Skin of body (tissue), 2 donors: Measurements from ENCODE around the gene MPP3. TPM values are rescaled to one million over a fixed set of nuclear protein-coding genes. Genes with fewer than 3 reads are reported as not detected.
A peak's percentile ranks its signal among the peaks of the same experiment; 100 is the strongest.
"Not testable (repeated sequence)": the region's sequence is repeated elsewhere in the genome, so short reads cannot be mapped to it uniquely, and the experiment has no call there.

Source experiments
- DNase-seq: peaks from one replicate; lab custom pipeline; 2025; lab: John Stamatoyannopoulos, UW
- total RNA-seq: library from RNA; depleted of rRNA; stranded (reverse); fragments of >200 nt; gene quantifications from one replicate; pipeline ENCODE4 v1.2.3, GENCODE V29; 2014

MPP3 gene
- total RNA-seq, 1 donor from 2014 or later: 7.7 TPM

- DNase-seq: no peak
Observed at GRCh38 chr17:43808076-43808475, 24.9 kb downstream of the MPP3 start.

DNA sequence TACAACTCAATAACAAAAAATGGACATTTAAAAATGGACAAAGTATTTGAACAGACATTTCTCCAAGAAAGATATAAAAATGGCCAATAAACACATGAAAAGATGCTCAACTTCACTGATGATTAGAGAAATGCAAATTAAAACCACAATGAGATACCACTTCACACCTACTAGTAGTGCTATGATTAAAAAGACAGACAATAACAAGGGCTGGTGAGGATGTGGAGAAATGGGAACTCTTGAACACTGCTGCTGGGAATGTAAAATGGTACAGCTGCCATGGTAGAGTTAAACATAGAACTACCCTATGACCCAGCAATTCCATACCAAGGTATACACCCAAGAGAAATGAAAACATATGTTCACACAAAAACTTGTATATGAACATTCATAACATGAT, 27.8 kb downstream of the MPP3 start:
- DNase-seq: no peak

DNA sequence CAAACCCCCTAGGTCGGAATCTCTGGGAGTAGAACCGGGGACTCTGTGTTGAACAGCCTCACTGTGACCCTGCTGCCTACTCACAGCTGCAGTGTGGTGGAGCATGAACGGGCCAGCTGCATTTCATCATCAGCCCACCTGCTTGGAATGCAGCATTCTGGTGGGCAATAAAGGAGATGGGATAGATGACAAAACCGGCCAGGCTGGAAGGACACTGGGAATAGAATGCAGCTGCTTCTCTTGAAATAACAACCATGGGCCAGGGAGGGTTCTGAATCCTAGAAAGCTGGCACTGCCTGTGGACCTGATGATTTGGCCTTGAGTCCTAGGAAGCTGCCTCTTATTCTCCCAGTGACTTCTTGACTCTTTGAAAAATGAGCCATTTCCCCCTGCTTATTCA, 29.2 kb downstream of the MPP3 start:
- DNase-seq: no peak

- no peak for DNase-seq
Observed at GRCh38 chr17:43801844-43802243, 31.1 kb downstream of the MPP3 start.

DNA sequence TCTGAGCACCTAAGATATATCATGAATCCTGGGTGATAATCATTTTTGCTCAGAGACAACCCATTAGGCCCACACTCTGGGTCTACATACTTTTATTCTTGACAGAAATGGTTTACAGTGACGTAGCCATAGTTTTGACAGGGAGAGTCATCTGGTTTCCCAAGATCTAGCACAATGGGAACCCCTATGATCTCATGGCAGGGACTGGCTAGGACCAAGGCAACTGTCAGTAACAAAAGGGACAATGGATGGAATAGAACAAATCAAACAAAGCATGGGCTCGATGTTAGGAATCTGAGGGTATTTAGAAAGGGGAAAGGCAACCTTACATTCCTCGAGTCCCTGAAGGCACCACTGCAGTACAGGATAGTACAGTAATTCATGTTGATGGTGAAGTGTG, 32.2 kb downstream of the MPP3 start:
- DNase-seq: no peak

DNA sequence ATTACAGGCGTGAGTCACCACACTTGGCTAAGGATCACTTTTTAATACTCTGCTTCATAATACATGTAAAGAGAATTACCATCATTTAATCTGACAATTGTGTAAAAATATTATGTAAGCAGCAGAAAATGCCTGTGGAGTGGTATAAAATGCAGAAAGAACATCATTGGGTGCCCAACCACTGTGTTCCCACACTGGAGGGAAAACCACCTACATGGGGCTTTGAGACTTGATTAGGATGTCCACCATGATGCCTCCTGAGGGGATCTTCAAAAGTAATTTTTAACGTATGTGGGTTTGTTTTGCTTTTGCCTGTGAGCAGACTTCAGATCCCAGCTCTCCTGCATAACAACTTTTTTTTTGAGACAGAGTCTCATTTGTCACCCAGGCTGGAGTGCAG, 33.9 kb downstream of the MPP3 start:
- no peak for DNase-seq

DNA sequence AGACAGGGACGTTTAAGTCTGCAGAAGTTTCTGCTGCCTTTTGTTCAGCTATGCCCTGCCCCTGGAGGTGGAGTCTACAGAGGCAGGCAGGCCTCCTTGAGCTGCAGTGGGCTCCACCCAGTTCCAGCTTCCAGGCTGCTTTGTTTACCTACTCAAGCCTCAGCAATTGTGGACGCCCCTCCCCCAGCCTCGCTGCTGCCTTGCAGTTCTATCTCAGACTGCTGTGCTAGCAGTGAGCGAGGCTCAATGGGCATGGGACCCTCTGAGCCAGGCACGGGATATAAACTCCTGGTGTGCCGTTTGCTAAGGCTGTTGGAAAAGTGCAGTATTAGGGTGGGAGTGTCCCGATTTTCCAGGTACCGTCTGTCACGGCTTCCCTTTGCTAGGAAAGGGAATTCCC, 34.9 kb downstream of the MPP3 start:
- not testable (repeated sequence) for DNase-seq

GRCh38 chr17:43792668-43793067, 40.3 kb downstream of the MPP3 start:
- DNase-seq: not testable (repeated sequence)

GRCh38 chr17:43791589-43791988, 41.4 kb downstream of the MPP3 start:
- DNase-seq: no peak

GRCh38 chr17:43790311-43790940, 42.5 kb downstream of the MPP3 start:
- no peak for DNase-seq

GRCh38 chr17:43789482-43789881, 43.5 kb downstream of the MPP3 start:
- DNase-seq: no peak

DNA sequence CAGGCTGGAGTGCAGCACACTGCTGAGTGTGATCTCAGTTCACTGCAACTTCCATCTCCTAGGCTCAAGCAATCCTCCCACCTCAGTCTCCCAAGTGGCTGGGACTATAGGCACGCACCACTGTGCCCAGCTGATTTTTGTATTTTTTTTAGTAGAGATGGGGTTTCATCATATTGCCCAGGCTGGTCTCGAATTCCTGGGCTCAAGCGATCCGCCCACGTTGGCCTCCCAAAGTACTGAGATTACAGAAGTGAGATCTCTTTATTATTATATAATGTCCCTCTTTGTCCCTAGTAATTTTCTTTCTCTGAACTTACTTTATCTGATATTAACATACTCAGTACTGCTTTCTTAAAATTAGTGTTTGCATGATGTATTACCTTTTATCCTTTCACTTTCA, 44.4 kb downstream of the MPP3 start:
- DNase-seq: no peak

- no peak for DNase-seq
Observed at GRCh38 chr17:43787728-43788127, 45.2 kb downstream of the MPP3 start.

DNA sequence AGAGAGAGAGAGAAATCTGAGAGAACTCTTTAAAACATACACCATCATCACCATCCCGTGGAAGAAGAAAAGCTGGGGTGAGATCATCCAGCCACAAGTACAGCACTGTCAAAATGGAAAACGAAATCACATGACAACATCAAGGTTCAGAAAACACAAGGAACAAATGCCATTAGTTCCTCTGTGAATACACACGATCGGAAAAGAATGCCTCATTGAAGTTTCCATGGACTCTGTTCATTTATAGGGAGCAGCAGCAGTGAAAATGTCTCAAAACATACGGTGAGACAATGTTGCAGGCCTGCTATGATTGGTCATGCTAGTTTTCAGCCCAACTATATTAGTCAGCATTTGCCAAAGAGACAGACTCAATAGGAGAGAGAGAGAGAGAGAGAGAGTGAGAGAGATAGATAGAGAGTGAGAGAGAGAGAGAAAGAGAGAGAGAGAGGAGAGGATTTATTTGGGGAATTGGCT, 48.3 kb downstream of the MPP3 start:
- DNase-seq: peak; percentile 27

GRCh38 chr17:43784068-43784467, 48.9 kb downstream of the MPP3 start:
- DNase-seq: no peak

DNA sequence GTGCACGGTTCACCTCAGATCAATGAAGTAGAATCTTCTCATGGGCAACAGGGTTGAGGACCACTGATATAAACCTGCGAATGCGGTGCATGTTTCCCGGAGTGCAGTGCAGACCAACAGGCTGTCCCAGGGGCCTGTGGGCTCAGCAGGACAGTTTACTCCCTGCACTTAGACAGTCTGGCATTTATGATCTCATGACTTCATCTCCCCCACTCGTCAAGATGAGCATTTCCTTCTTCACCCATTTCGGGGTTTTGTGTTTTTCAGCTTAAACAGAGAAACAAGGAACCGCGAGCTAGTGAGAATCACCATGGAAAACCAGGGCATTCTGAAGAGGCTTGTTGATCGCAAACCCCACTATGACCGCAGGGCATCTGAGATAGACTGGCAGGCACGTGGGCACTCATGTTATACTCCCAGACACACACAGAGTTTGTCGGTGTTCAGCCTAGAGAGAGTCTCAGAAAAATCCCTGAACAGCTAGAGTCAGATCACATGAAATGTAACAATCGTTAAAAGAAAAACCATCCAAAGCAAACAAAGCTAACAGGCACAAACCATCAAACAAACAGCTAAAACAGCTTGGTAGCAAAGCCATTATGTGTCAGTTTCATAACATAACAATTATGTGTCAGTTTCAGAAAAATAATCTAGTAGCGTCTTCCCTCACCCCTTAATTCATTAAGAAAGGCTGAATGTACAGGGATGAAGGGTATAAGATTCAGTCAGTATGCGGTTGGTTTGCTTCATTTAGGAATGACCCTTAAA, 49.8 kb downstream of the MPP3 start:
- DNase-seq: no peak

DNA sequence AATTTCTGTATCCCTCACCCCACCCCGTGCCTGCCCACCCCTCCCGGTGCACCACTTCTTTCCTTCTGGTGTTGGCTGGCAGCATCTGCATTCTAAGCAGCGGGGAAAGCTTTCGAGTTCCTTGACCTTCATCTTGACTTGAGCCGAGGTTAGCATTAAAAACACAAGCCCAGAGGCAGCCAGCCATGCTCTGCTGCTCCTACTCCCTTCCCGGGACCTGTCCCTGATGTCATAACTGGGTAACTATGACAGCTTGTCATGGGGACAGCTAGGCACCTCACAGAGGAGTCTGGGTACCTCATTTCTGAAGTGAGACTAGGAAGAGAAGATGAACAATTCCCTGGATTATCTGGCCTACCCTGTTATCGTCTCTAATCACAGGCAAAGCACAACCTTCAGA, 52.8 kb downstream of the MPP3 start, which contains the start of gene CFAP97D1:
CFAP97D1 (plus strand) TSS at position 301 of the 400 bp plus-strand sequence; CDS start at position 329, 28 bp downstream.
- DNase-seq: peak; percentile 25

DNA sequence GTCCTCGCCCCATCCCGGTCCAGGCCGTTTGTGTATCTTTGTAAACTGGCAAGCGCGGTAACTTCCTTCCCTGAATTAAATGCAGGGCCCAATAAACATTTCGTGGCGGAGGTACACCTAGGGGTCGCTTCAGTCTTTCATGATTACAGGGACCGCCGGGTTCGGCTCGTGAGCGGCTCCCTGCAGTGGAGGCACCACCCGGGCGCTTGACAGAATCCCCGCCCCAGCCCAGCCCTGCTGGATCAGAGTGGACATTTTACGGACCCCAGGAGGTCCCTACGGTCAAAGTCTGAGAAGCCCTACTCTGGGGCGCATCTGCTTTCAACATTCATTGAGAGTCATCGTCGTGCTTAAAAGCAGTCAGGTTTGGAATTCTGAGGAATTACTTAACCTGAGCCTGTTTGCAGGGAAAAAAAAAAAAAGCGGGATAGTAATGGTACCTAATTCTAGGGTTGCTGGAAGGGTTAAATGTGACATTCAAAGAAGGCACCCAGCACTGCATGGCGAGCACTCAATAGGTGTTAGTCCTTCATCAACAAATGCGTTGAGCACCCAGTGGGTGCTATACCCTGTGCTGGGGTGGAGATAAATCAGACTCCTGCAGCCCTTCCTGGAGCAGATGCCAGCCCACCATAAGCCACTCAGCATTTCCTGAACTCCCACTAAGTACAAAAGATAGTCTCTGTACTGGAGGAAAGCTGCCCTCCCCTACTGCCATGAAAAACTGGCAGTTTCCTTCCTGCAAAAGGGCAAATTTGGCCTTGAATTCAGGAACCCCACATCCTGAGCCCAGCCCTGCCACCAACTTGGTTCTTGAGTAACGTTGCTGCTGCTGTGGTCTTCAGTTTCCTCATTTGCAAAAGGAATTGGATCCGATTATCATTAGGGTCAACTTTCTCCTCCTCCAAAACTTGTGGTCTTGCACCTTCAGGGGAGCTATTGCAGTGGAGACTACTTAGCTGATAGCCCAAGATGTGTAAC, 53.5 kb downstream of the MPP3 start:
- no peak for DNase-seq

DNA sequence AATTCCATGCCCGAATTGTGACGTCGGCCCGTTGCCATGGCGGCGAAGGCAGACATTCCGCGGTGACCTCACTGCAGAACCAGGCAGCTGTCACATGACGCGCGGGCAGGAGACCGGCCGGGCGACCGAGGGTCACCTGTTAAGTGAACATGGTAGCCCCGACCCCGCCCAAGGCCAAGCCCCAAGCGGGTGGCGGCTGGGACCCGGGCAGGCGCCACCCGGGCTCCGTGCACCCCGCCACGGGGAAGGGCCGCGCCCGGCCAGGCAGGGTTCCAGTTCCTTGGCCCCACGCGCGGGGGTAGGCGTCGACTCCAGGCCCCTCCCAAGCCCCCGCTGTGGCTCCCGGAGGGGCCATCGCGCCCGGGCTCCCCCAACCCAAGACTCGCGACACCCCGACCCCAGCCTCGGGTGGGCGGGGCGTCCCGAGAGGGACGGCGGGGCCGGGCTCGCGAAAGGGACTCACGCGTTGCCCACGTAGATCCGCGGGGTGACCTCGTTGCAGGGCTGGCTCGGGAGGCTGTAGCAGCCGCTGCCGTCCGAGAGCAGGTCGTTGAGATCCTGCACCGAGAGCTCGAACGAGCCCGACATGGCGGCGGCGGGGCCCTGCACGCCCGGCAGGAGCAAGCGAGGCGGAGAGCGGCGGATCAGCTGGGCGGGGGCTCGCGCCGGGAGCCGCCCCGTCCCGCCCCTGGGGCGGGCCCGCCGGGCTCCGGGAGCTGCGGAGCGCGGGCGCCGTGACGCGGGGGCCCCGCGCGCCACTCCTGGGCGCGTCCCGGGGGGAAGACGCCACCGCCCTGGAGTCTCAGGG, 54.4 kb downstream of the MPP3 start, which contains the start of gene DUSP3:
DUSP3 (minus strand) TSS at position 641 of the 808 bp plus-strand sequence; CDS start at position 588, 53 bp downstream.
- peak; percentile 77 for DNase-seq
